ENCODE measurements around the gene RBBP9.
A peak's percentile ranks its signal among the peaks of the same experiment; 100 is the strongest.
"Not testable (repeated sequence)": the region's sequence is repeated elsewhere in the genome, so short reads cannot be mapped to it uniquely, and the experiment has no call there.

Gene RBBP9

DNA sequence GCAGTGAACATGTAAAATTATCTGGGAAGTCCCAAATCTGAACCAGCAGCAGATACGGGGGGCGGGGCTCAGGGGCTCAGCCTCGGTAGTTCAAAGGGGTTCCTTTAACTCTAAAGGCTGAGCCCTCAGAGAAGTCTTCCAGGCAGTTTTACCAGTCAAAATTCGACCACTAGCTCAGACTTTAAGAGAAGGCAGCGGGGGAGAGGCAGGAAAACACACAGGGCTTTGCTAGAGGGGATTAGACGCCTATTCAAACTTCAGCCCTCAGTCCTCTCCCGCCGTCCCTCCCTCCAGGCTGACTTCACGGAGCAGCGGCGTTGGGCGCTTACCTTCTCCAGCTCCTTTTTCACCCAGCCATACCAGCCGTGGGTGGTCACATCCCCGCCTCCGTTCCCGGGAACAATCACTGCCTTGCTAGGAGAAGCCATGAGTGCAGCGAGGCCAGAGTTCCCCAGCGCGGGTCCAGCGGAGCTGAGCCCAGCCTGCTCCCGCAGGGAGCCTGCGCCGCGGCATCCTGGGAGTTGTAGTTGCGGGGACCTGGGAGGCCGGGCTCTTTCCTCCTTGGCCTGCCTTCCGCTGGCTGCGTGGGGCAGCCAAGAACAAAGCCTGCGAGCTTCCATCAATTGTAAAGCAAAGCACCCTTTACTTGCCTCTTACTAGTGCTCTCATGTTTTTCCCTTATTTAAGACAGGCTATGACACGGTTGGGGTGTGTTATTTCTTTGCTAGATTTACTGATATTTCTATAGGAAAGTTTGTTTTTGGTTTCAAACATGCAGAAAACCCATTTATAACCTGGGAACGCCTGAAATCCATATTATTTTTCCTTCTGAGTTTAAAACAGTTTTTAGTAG lies at the start of gene RBBP9:
Gene RBBP9 (minus strand): TSS at position 486 of the 853 bp plus-strand sequence. CDS start 58 bp downstream, at position 428.
- peak; percentile 72 for DNase-seq

DNA sequence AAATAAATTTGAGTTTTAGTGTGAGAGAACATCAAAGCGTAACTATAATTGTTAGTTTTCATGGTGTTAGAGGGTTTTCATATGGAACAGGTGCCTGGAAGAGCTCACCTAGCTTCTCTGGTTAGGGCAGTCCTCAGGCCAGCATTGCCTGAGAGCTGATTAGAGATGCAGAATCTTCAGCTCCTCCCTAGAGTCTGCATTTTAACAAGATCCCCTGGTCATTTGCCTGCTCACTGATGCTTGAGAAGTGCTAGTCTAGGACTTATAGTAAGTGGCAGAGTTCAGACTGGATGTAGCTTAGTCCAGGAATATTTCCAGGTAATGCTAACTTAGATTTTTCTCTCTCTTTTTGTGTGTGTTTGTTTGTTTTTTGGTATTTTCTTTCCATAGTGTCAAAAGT lies 48.5 kb upstream of the RBBP9 start:
- DNase-seq, result no peak

DNA sequence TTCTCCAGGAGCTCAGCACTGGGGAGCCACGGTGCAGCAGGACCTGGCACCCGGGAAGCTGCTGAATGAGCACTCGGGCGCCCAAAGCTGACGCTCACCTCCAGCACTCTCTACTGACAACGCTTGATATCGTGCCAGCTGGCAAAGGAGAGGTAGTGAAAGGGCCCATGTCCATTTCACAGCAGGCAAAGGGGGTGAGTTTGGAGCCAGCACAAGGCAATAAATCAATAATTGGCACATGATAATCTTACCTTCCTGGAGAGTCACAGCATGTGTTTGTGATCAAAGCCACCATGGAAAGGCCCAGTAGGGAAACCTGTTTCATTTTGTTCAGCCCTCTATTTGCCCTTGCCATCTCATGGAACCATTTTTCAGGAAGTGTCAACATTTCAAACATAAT lies 46.9 kb upstream of the RBBP9 start:
- DNase-seq, result no peak

DNA sequence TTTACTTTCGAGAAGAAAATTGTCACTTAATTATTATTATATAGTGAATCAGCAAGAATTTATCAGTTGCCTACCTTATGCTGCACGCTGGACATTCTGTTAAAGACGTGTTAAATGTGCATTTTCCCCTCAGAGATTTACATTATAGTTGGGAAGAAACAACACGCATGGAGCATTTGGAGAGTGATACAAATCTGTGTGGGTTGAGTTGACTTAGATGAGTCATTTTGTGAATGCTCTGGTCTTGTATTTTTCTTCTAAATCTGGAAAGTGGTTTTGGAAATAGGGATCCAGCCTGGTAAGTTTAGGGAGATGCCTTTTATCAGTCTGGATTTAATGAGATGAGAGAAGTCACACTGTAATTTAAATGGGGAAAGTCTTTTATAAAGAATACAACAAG lies 46.2 kb upstream of the RBBP9 start:
- DNase-seq, result no peak

DNA sequence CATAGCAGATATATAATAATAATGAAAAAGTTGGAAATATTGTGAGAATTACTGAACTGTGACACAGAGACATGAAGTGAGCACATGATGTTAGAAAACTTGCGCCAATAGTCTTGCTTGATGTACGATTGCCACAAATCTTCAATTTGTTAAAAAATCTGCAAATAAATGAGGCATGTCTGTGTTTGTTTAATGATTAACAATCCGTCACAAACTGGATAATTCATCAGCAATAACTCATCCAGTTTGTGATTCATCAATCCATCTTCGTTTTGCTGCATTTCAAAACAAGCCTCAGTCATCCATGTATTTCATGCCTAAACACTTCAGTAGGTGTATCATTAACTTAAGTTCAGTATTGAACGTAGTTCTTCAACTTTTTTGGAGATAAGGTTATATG lies 44.7 kb upstream of the RBBP9 start:
- DNase-seq, result no peak

DNA sequence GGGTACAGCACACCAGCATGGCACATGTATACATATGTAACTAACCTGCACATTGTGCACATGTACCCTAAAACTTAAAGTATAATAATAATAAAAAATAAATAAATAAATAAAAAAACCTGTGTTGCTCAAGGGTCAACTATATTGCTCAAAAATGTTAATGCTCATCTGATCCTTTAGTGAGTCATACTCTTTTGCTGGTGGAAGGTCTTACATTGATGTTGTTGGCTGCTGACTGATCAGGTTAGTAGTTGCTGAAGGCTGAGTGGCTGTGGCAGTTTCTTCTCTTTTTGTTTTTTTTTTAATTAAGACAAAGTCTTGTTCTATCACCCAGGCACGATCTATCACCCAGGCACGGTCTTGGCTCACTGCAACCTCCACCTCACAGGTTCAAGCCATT lies 40.6 kb upstream of the RBBP9 start:
- DNase-seq, result no peak

DNA sequence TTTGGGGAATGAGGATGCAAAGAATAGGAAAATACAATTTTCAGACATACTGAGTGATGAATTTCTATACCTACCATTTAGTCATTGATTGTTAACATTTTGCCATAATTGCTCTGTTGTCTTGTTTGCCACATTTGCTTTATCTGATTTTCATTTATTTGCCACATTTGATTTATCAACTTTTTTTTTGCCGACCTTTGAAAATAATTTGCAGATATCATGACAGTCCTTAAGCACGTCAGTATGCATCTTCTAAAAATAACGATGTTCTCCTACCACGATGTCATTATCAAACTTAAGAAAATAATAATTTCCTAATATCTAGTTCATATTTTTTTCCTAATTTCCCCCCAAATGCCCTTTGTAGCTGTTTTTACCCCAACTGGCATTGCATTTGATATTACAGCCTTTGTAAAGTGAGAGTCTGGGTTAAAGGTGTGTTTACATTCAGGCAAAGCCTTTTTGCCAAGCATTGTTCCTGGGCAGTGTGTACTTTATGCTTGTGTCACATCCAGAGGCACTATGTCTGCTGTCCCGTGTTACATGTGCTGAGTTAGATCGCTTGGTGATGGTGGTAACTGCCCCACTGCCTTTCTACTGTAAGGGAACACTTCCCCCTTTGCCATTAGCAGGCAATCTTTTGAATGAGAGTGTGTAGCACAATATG lies 37.1 kb upstream of the RBBP9 start:
- DNase-seq, result no peak

DNA sequence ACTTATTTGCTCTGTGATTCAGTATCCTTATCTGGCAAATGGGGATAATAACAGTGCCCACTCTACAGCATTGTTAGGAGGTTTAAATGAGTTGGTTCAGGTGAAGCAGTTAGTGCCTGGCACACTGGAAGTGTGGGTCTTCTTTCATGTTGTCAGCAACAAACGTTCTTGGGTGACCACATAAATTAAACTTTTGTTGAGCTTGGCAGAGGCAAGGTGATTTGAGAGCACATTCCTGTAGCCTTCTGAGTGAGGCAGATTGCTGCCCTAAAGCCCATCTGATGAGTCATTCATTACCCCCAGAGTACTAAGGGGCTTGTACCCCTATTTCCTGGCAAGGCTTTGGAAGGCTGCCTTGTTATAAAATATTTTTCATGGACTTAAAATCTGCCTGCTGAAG lies 36.5 kb upstream of the RBBP9 start:
- no peak for DNase-seq

DNA sequence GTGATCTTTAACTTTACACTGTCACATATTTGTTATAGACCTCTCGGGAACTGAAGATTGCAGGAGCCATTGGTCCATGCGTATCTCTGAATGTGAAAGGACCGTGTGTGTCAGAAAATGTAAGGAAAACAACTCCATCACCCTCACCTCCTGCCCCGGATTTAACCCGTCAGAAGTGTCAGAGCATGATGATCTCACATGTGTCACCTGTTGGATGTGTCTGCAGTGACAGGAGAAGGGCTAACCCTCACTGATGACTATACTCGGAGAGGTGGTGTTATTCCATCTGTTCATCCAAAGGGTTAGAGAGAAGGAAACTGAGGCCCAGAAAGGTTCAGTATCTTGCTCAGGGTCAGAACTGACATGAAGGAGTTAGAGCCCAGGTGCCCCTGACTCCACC lies 35.6 kb upstream of the RBBP9 start:
- DNase-seq, result no peak

DNA sequence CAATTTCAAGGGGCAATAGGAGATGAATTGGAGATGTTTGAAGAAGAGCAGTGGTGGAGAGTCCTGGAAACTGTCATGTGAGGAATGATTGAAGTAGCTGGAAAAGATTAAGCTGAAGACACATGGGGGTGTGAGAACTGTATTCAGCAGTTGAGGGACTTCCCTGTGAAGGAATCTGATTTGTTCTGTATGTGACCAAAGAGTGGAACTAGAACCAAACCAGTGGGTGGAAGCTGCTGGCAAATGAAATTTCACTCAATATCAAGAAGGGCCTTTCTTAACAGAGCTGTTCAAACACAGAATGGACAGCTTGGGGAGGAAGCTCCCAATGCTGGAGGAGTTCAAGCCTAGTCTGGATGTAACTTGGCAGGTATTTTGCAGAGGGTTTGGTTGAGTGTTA lies 32.0 kb upstream of the RBBP9 start:
- DNase-seq, result no peak

DNA sequence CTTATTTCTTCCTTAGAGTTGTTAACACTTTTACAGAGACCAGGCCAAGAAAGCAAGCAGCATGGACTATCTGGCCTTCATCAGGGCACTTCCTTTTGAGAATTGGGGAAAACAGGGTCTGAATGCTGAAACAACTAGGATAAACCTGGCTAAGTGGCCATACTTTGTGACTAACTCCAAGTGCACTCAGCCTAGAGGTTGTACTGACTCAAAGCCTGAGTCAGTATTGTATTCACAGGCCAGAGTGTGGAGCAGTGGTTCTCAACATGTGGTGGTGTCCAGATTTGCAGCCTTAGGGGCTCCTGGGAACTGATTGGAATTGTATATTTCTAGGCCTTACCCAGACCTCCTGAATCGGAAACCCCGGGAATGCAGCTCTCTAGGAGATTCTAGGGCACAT lies 30.8 kb upstream of the RBBP9 start:
- no peak for DNase-seq

DNA sequence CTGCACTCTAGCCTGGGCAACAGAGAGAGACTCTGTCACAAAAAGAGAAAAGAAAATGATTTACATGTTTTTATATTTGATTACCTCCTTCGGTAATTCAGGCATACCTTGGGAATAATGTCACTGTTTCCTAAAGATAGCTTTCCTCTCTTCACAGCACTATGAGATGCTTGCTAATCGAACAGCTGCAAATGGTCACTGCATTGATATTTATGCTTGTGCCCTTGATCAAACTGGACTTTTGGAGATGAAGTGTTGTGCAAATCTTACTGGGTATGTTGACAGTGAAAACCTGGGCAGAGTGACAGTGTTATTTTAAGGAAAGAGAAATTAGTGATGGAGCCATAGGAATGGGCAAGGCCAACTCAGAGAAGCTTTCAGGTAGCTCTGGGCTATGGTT lies 30.3 kb upstream of the RBBP9 start:
- no peak for DNase-seq

DNA sequence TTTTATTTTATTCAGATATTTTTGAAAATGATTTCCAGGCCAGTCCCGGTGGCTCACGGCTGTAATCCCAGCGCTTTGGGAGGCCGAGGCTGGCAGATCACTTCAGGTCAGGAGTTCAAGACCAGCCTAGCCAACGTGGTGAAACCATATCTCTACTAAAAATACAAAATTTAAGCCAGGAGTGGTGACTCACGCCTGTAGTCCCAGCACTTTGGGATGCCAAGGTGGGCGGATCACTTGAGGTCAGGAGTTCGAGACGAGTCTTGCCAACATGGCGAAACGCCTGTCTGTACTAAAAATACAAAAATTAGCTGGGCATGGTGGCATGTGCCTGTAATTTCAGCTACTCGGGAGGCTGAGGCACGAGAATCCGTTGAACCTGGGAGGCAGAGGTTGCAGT lies 29.7 kb upstream of the RBBP9 start:
- DNase-seq, result not testable (repeated sequence)

DNA sequence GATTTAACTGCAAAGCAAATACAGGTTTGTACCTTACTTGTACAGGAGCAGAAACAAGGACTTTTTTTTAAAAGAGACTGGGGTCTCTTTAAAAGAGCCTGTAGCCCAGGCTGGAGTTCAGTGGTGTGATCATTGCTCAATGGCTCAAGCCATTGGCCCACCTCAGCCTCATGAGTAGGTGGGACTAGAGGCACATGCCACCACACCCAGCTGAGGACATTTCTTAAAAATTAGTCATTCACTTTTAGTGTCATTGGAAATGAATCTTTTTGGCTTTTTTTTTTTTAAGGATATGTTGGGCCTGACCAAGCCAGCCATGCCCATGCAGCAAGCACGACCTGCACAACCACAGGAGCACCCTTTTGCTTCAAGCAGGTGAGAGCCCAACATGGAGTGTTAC lies 27.6 kb upstream of the RBBP9 start:
- no peak for DNase-seq

DNA sequence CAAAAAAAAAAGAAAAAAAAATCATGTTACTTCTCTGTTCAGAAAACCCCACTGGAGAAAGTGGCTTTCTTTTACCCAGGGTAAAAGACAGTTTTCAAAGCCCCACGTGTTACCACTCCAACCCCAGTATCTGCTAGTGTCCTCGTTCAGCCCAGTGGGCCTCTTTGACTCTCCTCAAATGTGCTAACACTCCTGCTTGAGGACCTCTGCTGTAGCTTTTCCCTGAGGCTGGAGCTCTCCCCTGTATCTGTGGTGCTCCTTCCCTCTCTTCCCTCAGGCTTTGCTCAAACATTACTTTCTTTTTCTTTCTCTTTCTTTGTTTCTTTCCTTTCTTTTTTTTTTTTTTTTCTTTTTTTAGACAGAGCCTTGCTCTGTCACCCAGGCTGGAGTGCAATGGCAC lies 26.0 kb upstream of the RBBP9 start:
- no peak for DNase-seq

DNA sequence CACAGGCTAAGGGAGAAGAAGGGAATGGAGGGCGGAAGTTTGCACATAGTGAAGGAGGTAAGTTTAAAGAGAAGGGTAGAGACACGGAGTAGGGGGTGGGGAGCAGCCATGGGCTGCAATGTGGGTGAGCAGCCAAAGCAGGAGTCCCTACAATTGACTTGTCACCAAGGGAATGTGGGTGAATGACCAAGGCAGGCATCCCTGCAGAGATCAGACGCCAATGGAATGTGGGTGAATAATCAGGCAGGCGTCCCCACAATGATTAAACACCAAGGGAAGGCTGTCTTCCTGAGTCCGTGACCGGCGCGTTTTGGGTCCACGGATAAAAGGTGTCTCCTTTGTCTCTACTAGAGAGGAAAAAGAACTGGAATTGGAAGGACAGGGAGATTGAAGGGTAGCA lies 25.0 kb upstream of the RBBP9 start:
- not testable (repeated sequence) for DNase-seq

DNA sequence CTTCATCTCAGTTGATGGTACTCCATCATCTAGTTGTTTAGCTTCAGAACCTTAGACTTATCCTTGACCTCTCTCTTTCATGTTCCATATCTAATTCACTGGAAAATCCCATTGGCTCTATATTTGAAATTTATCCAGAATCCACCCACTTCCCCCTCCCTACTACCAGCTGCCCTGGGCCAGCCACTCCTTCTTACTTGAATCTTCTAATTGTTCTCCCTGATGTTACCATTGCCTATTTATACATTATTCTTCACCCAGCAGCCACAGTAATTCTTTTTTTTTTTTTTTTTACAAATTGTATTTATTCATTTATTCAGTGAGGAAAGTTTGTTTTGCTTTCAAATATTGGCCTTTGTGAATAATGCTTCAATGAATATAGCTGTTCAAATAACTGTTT lies 18.9 kb upstream of the RBBP9 start:
- no peak for DNase-seq

DNA sequence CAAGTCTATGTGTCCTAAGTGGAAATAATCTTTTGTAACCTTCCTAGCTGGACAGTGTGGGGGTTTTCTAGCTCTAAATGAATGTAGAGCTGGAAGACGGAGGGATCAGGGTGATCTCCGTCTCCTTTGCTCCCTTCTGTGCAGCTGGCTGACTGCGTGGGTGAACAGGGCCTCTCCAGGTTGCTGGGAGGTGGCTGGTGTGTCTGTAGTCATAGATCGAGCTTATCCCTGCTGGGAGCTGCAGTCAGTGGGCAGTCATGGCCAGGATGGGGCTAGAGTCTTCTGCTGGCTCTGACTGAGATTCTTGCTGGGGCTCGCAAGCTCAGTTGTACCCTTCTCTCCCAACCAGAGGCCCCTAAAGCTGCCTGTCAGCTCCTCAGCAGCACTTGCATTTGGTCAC lies 17.1 kb upstream of the RBBP9 start:
- no peak for DNase-seq

DNA sequence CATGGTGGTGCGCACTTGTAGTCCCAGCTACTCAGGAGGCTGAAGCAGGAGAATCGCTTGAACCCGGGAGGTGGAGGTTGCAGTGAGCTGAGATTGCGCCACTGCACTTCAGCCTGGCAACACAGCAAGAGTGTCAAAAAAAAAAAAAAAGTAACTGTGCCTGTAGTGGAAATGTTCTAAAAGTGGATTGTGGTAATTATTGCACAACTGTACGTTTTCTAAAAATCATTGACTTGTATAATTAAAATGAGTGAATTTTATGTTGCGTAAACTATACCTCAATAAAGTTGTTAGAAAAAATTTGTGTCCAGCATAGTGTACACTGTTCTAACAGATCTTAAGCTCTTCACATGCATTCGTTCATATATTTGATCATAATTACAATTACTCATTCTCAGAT lies 16.2 kb upstream of the RBBP9 start:
- no peak for DNase-seq

DNA sequence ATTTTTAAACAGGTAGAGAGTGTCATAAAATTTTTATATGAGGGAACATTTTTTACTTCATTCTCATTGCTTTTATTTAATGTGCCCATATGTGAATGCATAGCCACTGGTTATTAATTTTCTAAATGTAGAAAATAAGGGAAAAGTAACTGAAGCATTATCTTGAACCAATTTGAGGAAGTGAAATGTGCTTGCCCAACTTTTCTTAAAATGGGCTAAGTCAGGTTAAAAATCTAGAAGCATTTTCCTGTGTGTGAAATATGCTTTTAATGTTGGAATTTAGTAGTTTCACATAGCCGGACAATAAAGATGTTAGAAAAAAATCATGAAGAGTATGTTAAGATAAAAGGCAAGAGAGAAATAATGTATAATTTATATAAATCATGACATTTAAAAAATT lies 14.5 kb upstream of the RBBP9 start:
- no peak for DNase-seq

DNA sequence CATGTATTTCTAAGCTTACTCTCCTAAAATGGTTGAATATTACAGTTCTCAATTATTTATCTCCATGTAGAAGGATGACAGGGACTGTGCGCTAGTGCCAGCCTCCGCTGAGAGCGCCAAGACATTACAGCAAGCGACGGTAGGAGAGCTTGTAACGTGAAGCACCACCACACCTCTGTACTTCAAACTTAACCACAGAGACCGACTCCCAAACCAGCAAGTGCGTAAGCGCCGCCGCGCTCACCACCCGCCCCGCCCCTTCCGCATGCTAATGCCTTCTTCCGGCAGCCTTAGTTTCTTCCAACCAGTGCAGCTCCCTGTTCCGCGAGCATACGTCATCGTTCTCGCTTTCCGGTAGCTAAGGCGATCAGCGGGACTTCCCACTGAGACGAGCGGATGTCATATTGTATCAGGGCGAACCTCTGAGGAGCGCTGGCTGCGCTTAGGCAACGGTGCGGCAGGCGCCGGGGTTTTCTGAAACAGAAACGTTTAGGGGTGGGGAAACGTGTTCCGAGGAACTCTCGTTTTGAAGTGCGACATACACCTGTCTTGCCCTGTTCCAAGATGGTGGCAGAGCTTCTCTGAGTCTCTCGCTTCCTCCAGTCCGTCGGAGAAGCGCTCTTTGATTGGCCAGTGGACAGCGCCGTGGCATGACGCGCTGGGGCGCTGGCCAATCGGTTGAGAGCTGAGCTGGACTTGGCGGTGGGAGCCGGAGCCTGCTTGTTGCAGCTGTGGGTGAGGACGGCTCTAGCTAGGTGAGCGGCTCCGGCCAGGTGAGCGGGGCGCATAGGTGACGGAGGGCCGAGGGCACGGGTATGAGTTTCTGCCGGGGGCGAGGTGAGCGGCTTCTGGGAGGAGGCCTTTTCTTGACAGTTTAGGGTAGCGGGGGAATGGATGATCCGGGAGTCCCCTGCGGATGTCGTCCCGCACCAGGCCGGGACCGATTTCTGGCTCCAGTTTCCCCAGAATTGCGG lies 10.5 kb upstream of the RBBP9 start, which contains the start of gene SEC23B:
Gene SEC23B (plus strand): TSS at position 723 of the 974 bp plus-strand sequence. CDS start 2,896 bp downstream, outside the sequence.
- DNase-seq, result peak; percentile 97

DNA sequence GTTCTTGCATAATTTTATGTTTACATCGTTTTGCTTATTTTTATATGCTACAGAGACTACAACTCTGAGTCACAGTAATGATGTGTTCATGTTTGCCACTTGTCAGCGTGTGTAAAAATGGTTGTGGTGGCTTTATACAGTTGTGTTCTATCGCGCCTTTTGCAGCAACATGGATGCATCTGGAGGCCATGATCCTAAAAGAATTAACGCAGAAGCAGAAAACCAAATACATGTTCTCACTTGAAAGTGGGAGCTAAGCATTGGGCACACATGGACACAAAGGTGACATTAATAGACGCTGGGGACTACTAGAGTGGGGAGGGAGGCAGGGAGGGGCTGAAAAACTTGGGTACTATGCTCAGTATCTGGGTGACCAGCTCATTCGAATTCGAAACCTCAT lies 9.7 kb upstream of the RBBP9 start:
- DNase-seq, result peak; percentile 27

DNA sequence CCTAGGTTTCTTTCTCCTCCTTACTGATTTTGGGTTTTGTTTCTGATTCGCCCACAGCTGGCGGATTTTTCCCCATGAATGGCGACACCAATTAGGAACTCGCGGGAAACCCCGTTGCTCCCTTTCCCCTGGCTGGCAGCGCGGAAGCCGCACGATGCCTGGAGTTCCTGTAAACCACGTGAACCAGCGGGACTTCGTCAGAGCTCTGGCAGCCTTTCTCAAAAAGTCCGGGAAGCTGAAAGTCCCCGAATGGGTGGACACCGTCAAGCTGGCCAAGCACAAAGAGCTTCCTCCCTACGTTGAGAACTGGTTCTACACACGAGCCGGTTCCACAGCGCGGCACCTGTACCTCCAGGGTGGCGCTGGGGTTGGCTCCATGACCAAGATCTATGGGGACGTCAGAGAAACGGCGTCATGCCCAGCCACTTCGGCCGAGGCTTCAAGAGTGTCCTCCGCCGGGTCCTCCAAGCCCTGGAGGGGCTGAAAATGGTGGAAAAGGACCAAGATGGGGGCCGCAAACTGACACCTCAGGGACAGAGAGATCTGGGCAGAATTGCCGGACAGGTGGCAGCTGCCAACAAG lies 7.5 kb upstream of the RBBP9 start:
- DNase-seq, result no peak
